Effector memory CD4-positive, alpha-beta T cell (primary cell): ENCODE measurements around the gene ADAMTS13.
"Not testable (repeated sequence)": the region's sequence is repeated elsewhere in the genome, so short reads cannot be mapped to it uniquely, and the experiment has no call there.

Experiments
- DNase-seq, 3 donors: peaks; one replicate each; pipeline ENCODE4 v3.0.0-alpha.2; 2020
- H3K27ac ChIP-seq: 2 replicates; pipeline ENCODE4 v1.7.0; 2013; ENCODE audit warnings: mild to moderate bottlenecking, low read length, moderate library complexity; ENCODE audit not compliant: insufficient read depth, poor library complexity, severe bottlenecking
- H3K27me3 ChIP-seq: replicated peaks from 2 replicates; pipeline ENCODE4 v1.7.0; 2013; ENCODE audit warnings: mild to moderate bottlenecking, low read length; ENCODE audit not compliant: insufficient read depth, control insufficient read depth, poor library complexity, severe bottlenecking
- H3K36me3 ChIP-seq: 2 replicates; pipeline ENCODE4 v1.7.0; 2013; ENCODE audit warnings: mild to moderate bottlenecking, low read length, moderate library complexity; ENCODE audit not compliant: control insufficient read depth, insufficient read depth
- H3K4me1 ChIP-seq: 2 replicates; pipeline ENCODE4 v1.7.0; 2013; ENCODE audit warnings: low read length, mild to moderate bottlenecking; ENCODE audit not compliant: control insufficient read depth, insufficient read depth, poor library complexity, severe bottlenecking
- H3K4me3 ChIP-seq: 2 replicates; pipeline ENCODE4 v1.7.0; 2013; ENCODE audit warnings: low read length, low read depth, mild to moderate bottlenecking; ENCODE audit not compliant: insufficient read depth, poor library complexity, severe bottlenecking
- H3K9me3 ChIP-seq: 2 replicates; pipeline ENCODE4 v1.7.0; 2013; ENCODE audit warnings: mild to moderate bottlenecking, low read length, moderate library complexity; ENCODE audit not compliant: control insufficient read depth

ADAMTS13 gene

DNA sequence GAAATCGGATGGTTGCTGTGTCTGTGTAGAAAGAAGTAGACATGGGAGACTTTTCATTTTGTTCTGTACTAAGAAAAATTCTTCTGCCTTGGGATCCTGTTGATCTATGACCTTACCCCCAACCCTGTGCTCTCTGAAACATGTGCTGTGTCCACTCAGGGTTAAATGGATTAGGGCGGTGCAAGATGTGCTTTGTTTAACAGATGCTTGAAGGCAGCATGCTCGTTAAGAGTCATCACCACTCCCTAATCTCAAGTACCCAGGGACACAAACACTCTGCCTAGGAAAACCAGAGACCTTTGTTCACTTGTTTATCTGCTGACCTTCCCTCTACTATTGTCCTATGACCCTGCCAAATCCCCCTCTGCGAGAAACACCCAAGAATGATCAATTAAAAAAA lies 30.7 kb upstream of the ADAMTS13 start:
- H3K4me3 ChIP-seq, H3K4me1 ChIP-seq, H3K27ac ChIP-seq, DNase-seq, H3K9me3 ChIP-seq, H3K36me3 ChIP-seq, H3K27me3 ChIP-seq: not testable (repeated sequence)

- not testable (repeated sequence) for H3K4me3 ChIP-seq, DNase-seq, H3K36me3 ChIP-seq, H3K27me3 ChIP-seq, H3K9me3 ChIP-seq, H3K4me1 ChIP-seq, H3K27ac ChIP-seq
These were observed 29.9 kb upstream of the ADAMTS13 start for GRCh38 chr9:133392308-133392707.

GRCh38 chr9:133393399-133393798 lies 28.8 kb upstream of the ADAMTS13 start:
- H3K27me3 ChIP-seq: no peaks in the 10 kb centered on the region
- no peak overlapping the region for H3K4me3 ChIP-seq

DNA sequence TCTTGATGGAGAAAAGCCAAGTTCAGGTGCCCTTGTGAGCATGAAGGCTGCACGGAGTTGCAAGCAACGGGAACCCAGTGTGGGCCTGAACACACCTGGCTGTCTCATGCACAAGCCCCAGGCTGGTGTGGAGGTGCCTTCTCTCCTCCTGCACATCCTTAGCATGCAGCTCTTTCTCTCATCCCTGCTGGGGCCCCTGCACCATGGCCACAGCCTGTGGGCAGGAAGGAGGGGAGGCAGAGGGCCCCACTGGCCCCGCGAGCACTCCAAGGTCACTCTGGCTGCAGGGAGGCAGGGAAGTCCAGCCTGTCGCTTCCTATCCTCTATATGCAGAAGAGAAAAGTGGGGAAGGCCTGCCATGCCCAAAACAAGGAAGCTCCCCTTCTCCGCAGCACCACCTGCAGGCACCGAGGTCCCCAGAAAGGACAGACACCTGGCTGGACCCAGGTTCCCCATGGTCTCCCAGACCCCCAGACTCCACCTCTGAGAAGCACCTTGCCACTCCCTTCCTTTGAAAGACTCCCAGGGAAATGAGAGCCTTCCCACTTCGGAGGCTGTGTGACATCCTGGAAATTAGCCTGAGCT lies 27.4 kb upstream of the ADAMTS13 start:
- Histone ChIP-seq H3K9me3 (no peaks in the 10 kb centered on the region), H3K36me3 (no peaks in the 10 kb centered on the region), H3K27me3 (no peaks in the 10 kb centered on the region), H3K27ac (no peak overlapping the region), H3K4me3 (no peak overlapping the region), H3K4me1 (no peaks in the 10 kb centered on the region)
- no peak for DNase-seq

More at GRCh38 chr9:133393399-133393798, 28.8 kb upstream of the ADAMTS13 start:
- H3K36me3 ChIP-seq: no peaks in the 10 kb centered on the region
- DNase-seq: no peak
- no peak overlapping the region for H3K27ac ChIP-seq
- H3K9me3 ChIP-seq: no peaks in the 10 kb centered on the region
- H3K4me1 ChIP-seq: no peaks in the 10 kb centered on the region

GRCh38 chr9:133396952-133397351 lies 25.2 kb upstream of the ADAMTS13 start:
- Histone ChIP-seq H3K27ac (no peak overlapping the region), H3K9me3 (no peaks in the 10 kb centered on the region), H3K27me3 (no peaks in the 10 kb centered on the region), H3K36me3 (no peaks in the 10 kb centered on the region), H3K4me1 (no peaks in the 10 kb centered on the region), H3K4me3 (no peak overlapping the region)
- no peak for DNase-seq

- H3K36me3 ChIP-seq: no peaks in the 10 kb centered on the region
- H3K9me3 ChIP-seq: no peaks in the 10 kb centered on the region
- H3K4me1 ChIP-seq: no peaks in the 10 kb centered on the region
- no peaks in the 10 kb centered on the region for H3K27me3 ChIP-seq
- no peak overlapping the region for H3K4me3 ChIP-seq
- no peak for DNase-seq
- no peak overlapping the region for H3K27ac ChIP-seq
These were observed 24.8 kb upstream of the ADAMTS13 start for GRCh38 chr9:133397370-133397769.

- Histone ChIP-seq H3K4me1 (no peaks in the 10 kb centered on the region), H3K4me3 (no peak overlapping the region), H3K27ac (no peak overlapping the region), H3K27me3 (no peaks in the 10 kb centered on the region), H3K9me3 (no peaks in the 10 kb centered on the region), H3K36me3 (no peaks in the 10 kb centered on the region)
- no peak for DNase-seq
These were observed 24.3 kb upstream of the ADAMTS13 start for GRCh38 chr9:133397895-133398294.

- H3K27ac ChIP-seq: no peak overlapping the region
- H3K4me3 ChIP-seq: no peak overlapping the region
- no peaks in the 10 kb centered on the region for H3K4me1 ChIP-seq
- no peaks in the 10 kb centered on the region for H3K9me3 ChIP-seq
- H3K27me3 ChIP-seq: no peaks in the 10 kb centered on the region
- DNase-seq: no peak
- H3K36me3 ChIP-seq: peaks cover 8% of the 10 kb centered on the region
These were observed 21.9 kb upstream of the ADAMTS13 start for GRCh38 chr9:133400292-133400691.

GRCh38 chr9:133401588-133401987 lies 20.6 kb upstream of the ADAMTS13 start:
- H3K27me3 ChIP-seq: no peaks in the 10 kb centered on the region
- no peak for DNase-seq
- H3K4me1 ChIP-seq: no peaks in the 10 kb centered on the region
- H3K4me3 ChIP-seq: no peak overlapping the region
- H3K36me3 ChIP-seq: peaks cover 20% of the 10 kb centered on the region
- no peak overlapping the region for H3K27ac ChIP-seq
- no peaks in the 10 kb centered on the region for H3K9me3 ChIP-seq

DNA sequence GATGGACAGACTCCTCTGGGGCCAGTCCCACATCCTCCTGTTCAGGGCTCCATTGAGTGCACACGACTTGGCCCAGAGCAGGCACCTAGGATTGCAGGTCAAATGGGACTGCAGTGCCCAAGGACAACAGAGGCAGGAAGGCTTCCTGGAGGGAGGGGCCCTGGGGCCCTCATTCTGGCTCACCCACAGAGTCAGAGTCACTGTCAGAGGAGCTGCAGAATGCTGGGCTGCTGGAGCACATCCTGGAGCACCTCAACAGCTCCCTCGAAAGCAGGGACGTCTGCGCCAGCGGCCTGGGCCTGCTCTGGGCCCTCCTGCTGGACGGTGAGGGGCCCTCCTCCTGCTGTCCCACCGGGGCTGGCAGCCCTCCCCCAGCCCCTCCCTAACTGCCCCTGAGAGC lies 19.5 kb upstream of the ADAMTS13 start:
- Histone ChIP-seq H3K4me1 (no peaks in the 10 kb centered on the region), H3K27ac (no peak overlapping the region), H3K36me3 (peaks cover 28% of the 10 kb centered on the region), H3K27me3 (no peaks in the 10 kb centered on the region), H3K9me3 (no peaks in the 10 kb centered on the region), H3K4me3 (no peak overlapping the region)
- DNase-seq: no peak
